Measurements from ENCODE around the gene MAP3K9.
"Not testable (repeated sequence)": the region's sequence is repeated elsewhere in the genome, so short reads cannot be mapped to it uniquely, and the experiment has no call there.

The MAP3K9 gene

GRCh38 chr14:70809225-70810219 is at the start of gene MAP3K9:
TSS of gene MAP3K9 (minus strand) at chr14:70809513. CDS start at chr14:70809171, 342 bp downstream.
- peak; percentile 73 for DNase-seq (ENCODE audit: low spot score)

DNA sequence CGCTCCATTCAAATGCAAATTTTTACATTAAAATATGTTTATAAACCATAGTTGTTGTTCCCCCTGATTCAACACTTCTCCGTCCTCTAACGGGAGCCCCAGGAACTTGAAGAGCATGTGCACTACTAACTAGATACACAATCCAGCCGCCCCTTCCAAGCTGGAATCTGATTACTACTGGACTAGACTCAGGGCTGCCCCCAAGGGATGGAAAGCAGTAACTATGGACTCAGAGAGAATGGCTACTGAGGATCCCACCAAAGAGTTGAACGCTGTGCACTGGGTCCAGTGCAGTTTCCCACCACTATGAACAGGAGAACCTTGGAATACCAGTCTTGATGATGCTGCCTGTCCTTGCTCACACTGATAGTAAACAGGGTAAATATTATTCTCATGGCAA is 49.3 kb upstream of the MAP3K9 start:
- DNase-seq (ENCODE audit: low spot score) = no peak

- DNase-seq (ENCODE audit: low spot score) = no peak
Observed at GRCh38 chr14:70857496-70857890, 48.2 kb upstream of the MAP3K9 start.

DNA sequence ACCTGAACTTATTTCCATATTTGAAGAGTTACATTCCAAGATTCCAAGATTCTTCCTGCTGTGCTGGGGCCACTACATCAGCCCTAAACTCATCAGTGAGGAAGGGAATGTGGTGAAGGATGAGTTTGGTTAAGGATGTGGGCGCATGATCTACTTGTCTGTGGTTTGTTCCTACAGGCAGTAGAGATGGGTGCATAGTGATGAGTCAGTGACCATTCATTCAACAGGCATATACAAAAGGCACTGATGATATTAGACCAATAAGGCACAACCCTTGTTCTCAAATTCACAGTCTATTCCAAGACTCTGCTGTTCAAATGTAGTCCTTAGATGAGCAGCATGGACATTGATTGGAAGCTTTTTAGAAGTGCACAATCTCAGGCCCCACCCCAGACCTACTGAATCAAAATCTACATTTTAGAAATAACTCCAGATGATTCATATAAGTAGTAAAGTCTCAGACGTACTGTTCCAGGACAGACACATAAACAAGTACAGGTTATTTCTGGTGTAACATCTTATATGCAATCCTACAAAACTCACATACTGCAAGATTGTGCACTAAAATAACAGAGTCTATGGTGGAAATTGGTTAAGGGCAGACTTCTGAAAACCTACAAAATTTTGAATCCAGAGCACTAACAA is 47.7 kb upstream of the MAP3K9 start:
- peak; percentile 48 for DNase-seq (ENCODE audit: low spot score)

DNA sequence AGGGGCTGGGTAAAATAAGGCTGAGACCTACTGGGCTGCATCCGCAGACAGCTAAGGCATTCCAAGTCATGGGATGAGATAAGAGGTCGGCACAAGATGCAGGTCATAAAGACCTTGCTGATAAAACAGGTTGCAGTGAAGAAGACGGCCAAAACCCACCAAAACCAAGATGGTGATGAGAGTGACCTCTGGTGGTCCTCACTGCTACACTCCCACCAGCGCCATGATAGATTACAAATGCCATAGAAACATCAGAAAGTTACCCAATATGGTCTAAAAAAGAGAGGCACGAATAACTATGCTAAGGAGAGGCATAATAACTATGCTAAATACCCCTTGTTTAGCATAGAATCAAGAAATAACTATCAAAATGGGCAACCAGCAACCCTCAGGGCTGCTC is 46.2 kb upstream of the MAP3K9 start:
- no peak for DNase-seq (ENCODE audit: low spot score)

GRCh38 chr14:70853658-70854057 is 44.3 kb upstream of the MAP3K9 start:
- not testable (repeated sequence) for DNase-seq (ENCODE audit: low spot score)

GRCh38 chr14:70847406-70848090 is 38.2 kb upstream of the MAP3K9 start:
- DNase-seq (ENCODE audit: low spot score) = no peak

DNA sequence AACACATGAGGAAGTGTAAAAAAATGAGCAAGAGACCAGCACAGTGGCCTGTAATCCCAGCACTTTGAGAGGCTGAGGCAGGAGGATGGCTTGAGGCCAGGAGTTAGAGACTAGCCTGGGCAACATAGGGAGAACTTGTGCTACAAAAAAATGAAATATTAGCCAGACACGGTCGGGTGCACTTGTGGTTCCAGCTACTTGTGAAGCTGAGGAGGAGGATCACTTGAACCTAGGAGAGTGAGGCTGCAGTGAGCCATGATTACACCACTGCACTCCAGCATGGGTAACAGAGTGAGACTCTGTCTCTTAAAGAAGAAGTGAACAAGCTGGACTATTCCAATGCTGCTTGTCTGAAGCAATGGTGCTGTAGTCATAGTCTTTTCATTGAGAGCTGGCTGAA is 36.3 kb upstream of the MAP3K9 start:
- DNase-seq (ENCODE audit: low spot score) = no peak

DNA sequence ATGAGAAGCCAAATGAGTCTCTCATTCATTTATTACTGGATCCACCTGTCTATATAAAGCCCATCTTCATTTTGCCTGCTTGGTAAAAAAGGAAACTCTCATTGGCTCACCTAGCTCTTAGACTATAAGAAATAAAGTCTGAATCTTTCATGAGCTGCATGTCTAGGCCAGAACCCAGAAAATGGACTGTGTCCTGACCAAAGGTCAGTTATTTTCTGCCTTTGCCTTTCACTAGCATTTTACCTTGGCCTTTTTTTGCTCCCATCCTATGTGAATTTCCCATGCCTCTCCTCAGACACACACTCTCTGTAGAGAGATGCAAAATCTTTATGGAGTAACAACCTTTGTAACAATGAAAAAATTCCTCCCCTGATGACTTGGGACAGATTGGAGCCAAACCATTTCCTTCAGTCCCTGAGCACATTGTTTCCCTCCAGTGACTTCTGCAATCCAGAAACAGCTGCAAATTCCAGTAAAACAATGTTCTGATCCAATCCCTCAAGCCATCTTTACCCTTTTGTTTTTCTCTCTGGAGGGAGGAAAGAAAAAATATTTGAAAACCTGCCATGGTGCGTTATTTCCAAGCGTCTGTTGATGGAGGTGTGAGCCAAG is 33.6 kb upstream of the MAP3K9 start:
- DNase-seq (ENCODE audit: low spot score) = no peak

DNA sequence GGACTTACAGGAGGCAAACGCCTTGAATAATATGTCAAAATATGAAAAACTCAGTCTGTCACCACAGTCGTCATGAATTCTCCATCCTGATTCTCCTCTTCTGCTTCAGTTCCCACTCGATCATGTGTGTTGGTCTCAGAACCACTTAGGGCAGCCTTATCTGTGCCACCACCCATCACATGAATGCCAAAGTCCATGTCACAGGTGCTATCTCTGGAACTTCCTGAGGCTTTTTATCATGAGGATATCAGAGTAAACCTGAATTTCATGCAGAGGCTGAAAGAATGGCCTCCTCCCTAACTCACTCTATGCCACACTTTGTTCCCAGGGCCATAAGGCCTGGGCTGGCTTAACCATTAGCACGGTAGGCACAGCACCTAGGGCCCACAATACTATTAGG is 28.8 kb upstream of the MAP3K9 start:
- DNase-seq (ENCODE audit: low spot score) = no peak

- DNase-seq (ENCODE audit: low spot score) = no peak
Observed at GRCh38 chr14:70836946-70837345, 27.6 kb upstream of the MAP3K9 start.

GRCh38 chr14:70833884-70834283 is 24.6 kb upstream of the MAP3K9 start:
- DNase-seq (ENCODE audit: low spot score) = no peak

DNA sequence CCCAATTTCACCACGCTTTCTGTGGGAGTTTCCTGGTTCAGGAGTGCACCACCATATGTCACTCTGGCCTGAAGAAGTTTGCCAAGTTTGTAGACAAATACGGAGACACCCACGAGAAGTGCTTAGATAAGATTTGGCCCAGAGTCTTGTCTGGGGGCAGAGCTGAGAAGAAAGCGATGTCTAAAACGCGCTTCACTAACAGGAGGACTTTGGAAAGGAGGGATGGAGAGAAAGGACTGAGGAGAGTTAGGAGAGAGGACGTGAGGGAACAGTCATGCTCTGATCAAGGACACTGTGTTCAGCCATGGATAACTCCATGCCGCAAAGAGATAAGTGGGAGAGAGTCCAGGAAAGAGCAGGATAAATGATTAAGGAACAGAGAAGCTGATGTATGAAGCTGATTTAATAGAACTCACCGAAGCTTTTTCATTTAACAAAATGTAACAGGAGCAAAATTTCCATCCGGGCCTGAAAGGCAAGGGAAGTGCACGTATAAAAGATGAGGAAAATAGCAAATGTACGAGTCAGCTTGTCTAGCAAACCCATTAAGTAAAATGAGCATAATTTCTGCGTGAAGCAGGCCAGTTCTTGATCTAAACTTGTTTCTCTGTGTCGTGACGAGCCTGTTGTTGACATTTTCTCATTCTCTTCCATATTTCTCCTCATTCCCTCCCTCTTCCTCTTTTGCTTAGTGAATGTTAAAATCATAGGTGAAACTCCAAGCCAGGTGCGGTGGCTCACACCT is 23.4 kb upstream of the MAP3K9 start:
- DNase-seq (ENCODE audit: low spot score) = peak; percentile 24

- no peak for DNase-seq (ENCODE audit: low spot score)
Observed at GRCh38 chr14:70830998-70831781, 21.9 kb upstream of the MAP3K9 start.

GRCh38 chr14:70828188-70828587 is 18.9 kb upstream of the MAP3K9 start:
- DNase-seq (ENCODE audit: low spot score) = no peak

DNA sequence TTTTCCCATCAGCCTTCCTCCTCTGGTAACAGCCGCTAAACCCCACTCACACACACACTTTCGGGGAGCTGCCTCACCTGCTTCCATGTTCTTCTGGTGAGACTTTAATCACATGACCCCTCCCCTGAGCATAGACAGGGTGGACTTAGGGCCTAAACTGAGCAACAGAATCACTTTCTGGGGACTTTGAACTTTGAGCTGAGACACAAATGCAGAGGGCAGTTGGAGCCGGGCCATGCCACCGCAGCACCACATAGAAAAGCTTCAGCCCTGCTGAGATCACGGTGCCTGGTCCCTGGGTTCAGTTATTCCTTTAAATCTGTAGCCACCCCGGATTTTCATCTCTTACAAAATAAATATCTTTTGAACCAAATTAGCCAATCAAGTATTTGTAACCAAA is 18.4 kb upstream of the MAP3K9 start:
- no peak for DNase-seq (ENCODE audit: low spot score)

GRCh38 chr14:70827347-70827746 is 18.0 kb upstream of the MAP3K9 start:
- DNase-seq (ENCODE audit: low spot score) = no peak

- no peak for DNase-seq (ENCODE audit: low spot score)
Observed at GRCh38 chr14:70823281-70823680, 14.0 kb upstream of the MAP3K9 start.

DNA sequence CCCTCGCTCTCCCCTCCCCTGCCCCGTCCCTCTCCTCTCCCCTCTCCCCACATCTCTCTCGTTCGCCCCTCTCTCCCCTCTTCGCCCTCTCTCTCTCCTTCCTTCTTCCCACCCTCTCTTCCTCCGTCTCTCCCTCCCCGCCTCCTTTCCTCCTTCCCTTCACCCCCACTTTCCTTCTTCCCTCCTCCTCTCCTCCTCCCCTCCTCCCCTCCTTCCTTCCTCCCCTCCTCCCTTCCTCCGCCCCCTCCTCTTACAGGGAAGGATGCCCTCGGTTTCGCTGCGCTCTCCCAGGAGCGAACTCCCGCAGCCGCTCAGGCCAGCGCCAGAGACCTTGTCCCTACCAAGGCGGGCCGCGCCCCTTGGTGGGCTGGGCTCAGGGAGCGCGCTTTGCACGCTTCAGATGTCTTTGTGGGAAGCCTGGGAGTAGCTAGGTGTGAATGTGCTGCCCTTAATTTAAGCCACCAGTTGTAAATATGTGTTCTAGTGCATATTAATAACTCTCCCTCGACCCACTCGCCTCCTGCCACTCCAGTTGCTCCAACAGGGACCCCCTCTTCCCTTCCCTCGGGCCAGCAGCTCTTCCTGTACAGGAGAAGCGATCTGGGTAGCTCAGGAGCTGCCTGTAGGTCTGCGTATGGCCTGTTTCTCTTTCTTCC is 13.3 kb upstream of the MAP3K9 start:
- peak; percentile 22 for DNase-seq (ENCODE audit: low spot score)

All from hepatic stellate cell (primary cell).